Cardiac muscle cell (in vitro differentiated cells and primary cell): ENCODE measurements around the gene SLC25A15. TPM values are rescaled to one million over a fixed set of nuclear protein-coding genes. Genes with fewer than 3 reads are reported as not detected.

Experiments used
- DNase-seq, 2 donors: peaks; one replicate each; pipeline versions ENCODE4 v3.0.0 to v3.0.0-alpha.2; 2010 to 2017; ENCODE audit warnings: low read depth in 1 of 2, low spot score in 1 of 2
- H3K27ac ChIP-seq: fragments of 200-600 bp; sonication (generic); 2 replicates; pipeline ENCODE4 v1.5.1; 2016
- H3K27me3 ChIP-seq: fragments of 200-600 bp; sonication (generic); 2 replicates; pipeline ENCODE4 v1.6.0; 2016; ENCODE audit warnings: control low read depth
- H3K36me3 ChIP-seq: fragments of 200-600 bp; sonication (generic); 2 replicates; pipeline ENCODE4 v1.5.1; 2016; ENCODE audit warnings: control low read depth
- H3K4me1 ChIP-seq: fragments of 200-600 bp; sonication (generic); 2 replicates; pipeline ENCODE4 v1.8.1; 2017; ENCODE audit warnings: low read depth, mild to moderate bottlenecking, mixed run types
- H3K4me3 ChIP-seq: fragments of 200-600 bp; sonication (generic); 2 replicates; pipeline ENCODE4 v1.5.1; 2016; ENCODE audit warnings: mild to moderate bottlenecking
- H3K9me3 ChIP-seq: fragments of 200-600 bp; sonication (generic); 2 replicates; pipeline ENCODE4 v1.5.1; 2017; ENCODE audit warnings: low read depth, mild to moderate bottlenecking, control low read depth
- CTCF ChIP-seq: IDR thresholded peaks from 2 replicates; pipeline ENCODE4 v1.5.1; 2012; ENCODE audit warnings: low read depth, mild to moderate bottlenecking, low read length
- polyA plus RNA-seq: library from polyadenylated mRNA; unstranded; fragments of >200 nt; fragmentation: Nextera tagmentation; extraction: Ambion mirVana; gene quantifications from 2 replicates; pipeline ENCODE4 v1.2.1, GENCODE V29; 2016
- total RNA-seq: library from RNA; depleted of rRNA; stranded (reverse); fragments of >200 nt; gene quantifications from 2 replicates; pipeline ENCODE4 v1.2.3, GENCODE V29; 2016

SLC25A15 gene
- total and polyA plus RNA-seq, 2 experiments from 2014 or later: 19.8 to 36.5 TPM

DNA sequence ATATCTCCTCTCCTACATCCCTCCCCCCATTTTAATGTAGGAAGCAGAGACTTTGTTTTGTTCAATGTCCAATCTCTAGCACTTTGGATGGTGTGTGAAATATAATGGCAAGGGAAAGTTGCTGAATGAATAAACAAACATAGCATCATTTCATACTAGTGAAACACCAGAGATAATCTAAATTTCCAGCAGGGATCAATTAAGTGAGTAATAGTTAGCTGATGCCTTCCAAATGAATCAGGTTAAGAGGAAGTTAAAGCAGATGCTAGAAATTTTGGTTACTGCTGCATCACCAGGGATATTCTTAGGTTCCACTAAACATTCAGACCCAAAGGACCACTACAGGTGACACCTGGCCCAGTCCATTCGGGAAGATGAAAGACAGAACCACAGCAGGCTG lies 26.6 kb upstream of the SLC25A15 start:
- H3K4me3 ChIP-seq: no peak overlapping the region
- H3K4me1 ChIP-seq: no peaks in the 10 kb centered on the region
- no peaks in the 10 kb centered on the region for H3K9me3 ChIP-seq
- DNase-seq: no peak
- H3K36me3 ChIP-seq: peaks cover 10% of the 10 kb centered on the region
- H3K27me3 ChIP-seq: no peaks in the 10 kb centered on the region
- TF ChIP-seq CTCF: no peak
- H3K27ac ChIP-seq: no peak overlapping the region

DNA sequence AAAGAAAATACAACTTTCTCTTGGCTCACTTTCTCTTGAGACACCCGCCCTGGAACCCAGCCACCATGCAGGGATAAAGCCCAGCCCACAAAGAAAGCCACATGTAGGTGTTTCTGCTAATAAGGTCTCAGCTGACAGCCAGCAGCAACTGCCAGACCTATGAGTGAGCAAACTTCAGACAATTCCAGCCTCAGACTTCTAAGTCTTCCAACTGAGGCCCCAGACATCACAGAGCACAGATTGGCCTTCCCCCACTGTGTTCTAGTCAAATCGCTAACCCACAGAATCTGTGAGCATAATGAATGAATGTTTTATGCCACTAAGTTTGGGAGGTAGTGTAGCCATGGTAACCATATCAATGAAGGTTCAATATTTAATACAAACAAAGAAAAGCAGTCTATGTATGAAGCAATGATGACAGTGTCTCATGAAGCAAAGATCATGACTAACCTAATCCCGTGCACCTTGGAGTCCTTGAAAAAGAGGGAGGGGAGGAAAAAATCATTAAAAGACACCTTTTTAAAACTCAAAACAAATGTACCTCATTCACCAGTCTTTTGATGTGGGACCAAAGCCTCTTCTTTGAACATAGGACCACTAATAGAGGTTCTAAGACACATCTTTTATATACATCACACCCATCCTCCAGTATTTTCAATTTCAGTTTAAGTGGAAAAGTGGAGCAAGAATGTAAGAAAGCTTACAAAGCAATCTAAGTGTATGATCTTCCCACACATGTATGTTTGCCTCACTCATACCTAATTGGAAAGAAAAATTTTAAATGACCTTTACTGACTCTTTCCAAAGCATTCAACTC lies 24.6 kb upstream of the SLC25A15 start:
- TF ChIP-seq CTCF: no peak
- no peak overlapping the region for H3K27ac ChIP-seq
- no peak for DNase-seq

GRCh38 chr13:40765602-40766001 lies 23.8 kb upstream of the SLC25A15 start:
- Histone ChIP-seq H3K4me1 (peaks cover 10% of the 10 kb centered on the region), H3K36me3 (peaks cover 4% of the 10 kb centered on the region), H3K9me3 (no peaks in the 10 kb centered on the region), H3K27me3 (no peaks in the 10 kb centered on the region), H3K4me3 (no peak overlapping the region), H3K27ac (no peak overlapping the region)
- no peak for TF ChIP-seq CTCF
- no peak for DNase-seq

More for the DNA sequence above, 24.6 kb upstream of the SLC25A15 start:
- Histone ChIP-seq H3K27me3 (no peaks in the 10 kb centered on the region), H3K36me3 (peaks cover 4% of the 10 kb centered on the region), H3K4me1 (peaks cover 5% of the 10 kb centered on the region), H3K9me3 (no peaks in the 10 kb centered on the region), H3K4me3 (no peak overlapping the region)

- H3K9me3 ChIP-seq: no peaks in the 10 kb centered on the region
Measured at GRCh38 chr13:40769970-40770369, 19.4 kb upstream of the SLC25A15 start.

GRCh38 chr13:40770609-40770933 lies 18.8 kb upstream of the SLC25A15 start:
- H3K4me1 ChIP-seq: peaks cover 10% of the 10 kb centered on the region
- peak overlapping the region; percentile 90 for H3K27ac ChIP-seq
- H3K4me3 ChIP-seq: peak overlapping the region; percentile 88
- no peak for TF ChIP-seq CTCF
- no peaks in the 10 kb centered on the region for H3K36me3 ChIP-seq
- no peak for DNase-seq
- no peaks in the 10 kb centered on the region for H3K27me3 ChIP-seq
- H3K9me3 ChIP-seq: no peaks in the 10 kb centered on the region

More at GRCh38 chr13:40769970-40770369, 19.4 kb upstream of the SLC25A15 start:
- peak overlapping the region; percentile 88 for H3K4me3 ChIP-seq
- no peak for TF ChIP-seq CTCF
- H3K27me3 ChIP-seq: no peaks in the 10 kb centered on the region
- peaks cover 1% of the 10 kb centered on the region for H3K36me3 ChIP-seq
- no peak for DNase-seq
- peaks cover 10% of the 10 kb centered on the region for H3K4me1 ChIP-seq
- no peak overlapping the region for H3K27ac ChIP-seq
